HepG2 (cell line): Measurements from ENCODE around the gene CPE. TPM values are rescaled to one million over a fixed set of nuclear protein-coding genes. Genes with fewer than 3 reads are reported as not detected.

Source experiments
- CEBPB ChIP-seq: IDR thresholded peaks from 2 replicates; pipeline ENCODE4 v1.6.1; 2011; ENCODE audit warnings: low read depth, low read length, improper control_type of control experiment, borderline replicate concordance
- ELF3 ChIP-seq: IDR thresholded peaks from 2 replicates; pipeline ENCODE4 v1.6.1; 2016; ENCODE audit warnings: missing genetic modification reagents, missing compliant biosample characterization
- MIER3 ChIP-seq: IDR thresholded peaks from 2 replicates; pipeline ENCODE4 v1.6.1; 2016; ENCODE audit warnings: missing compliant biosample characterization, borderline replicate concordance
- NCOA5 ChIP-seq: sonication (generic); formaldehyde crosslinking; IDR thresholded peaks from 2 replicates; pipeline ENCODE4 v1.4.0; 2020; ENCODE audit warnings: missing genetic modification reagents
- NFYC ChIP-seq: IDR thresholded peaks from 2 replicates; pipeline ENCODE4 v1.6.1; 2016; ENCODE audit warnings: missing genetic modification reagents, missing compliant biosample characterization
- PLRG1 ChIP-seq: fragments of 450-650 bp; conservative IDR thresholded peaks from 2 replicates; pipeline ENCODE4 v1.6.1; 2016
- RCOR2 ChIP-seq: IDR thresholded peaks from 2 replicates; pipeline ENCODE4 v1.6.1; 2016; ENCODE audit warnings: missing biosample characterization, missing genetic modification reagents
- RXRB ChIP-seq: IDR thresholded peaks from 2 replicates; pipeline ENCODE4 v1.6.1; 2016; ENCODE audit warnings: borderline replicate concordance, missing genetic modification reagents, missing compliant biosample characterization
- SETDB1 ChIP-seq: sonication (generic); formaldehyde crosslinking; IDR thresholded peaks from 2 replicates; pipeline ENCODE4 v1.5.1; 2020; ENCODE audit warnings: missing genetic modification reagents, mild to moderate bottlenecking, borderline replicate concordance
- TOE1 ChIP-seq: sonication (generic); formaldehyde crosslinking; IDR thresholded peaks from 2 replicates; pipeline ENCODE4 v1.4.0; 2020; ENCODE audit warnings: mild to moderate bottlenecking, missing genetic modification reagents
- ZBTB20 ChIP-seq: sonication (generic); formaldehyde crosslinking; IDR thresholded peaks from 2 replicates; pipeline ENCODE4 v1.8.1; 2023; ENCODE audit warnings: missing genetic modification reagents, low read depth, mild to moderate bottlenecking, borderline replicate concordance
- ZNF747 ChIP-seq: sonication (generic); formaldehyde crosslinking; IDR thresholded peaks from 2 replicates; pipeline ENCODE4 v1.8.1; 2023; ENCODE audit warnings: missing genetic modification reagents, mild to moderate bottlenecking, borderline replicate concordance
- polyA plus RNA-seq, 8 experiments: library from polyadenylated mRNA; depleted of rRNA in 3 of 8; stranded (reverse) in 7 of 8; unstranded in 1 of 8; fragments of >200 nt; fragmentation: Illumina TruSeq in 4 of 8; extraction: Trizol in 4 of 8; gene quantifications; 2 replicates each; pipeline versions ENCODE4 v1.2.1 to v1.2.3, GENCODE V29; 2011 to 2016; ENCODE audit warnings: low read depth in 4 of 8, missing spikeins in 1 of 8, mixed read lengths in 1 of 8; ENCODE audit not compliant: insufficient read depth in 1 of 8
- total RNA-seq, 5 experiments: library from RNA; depleted of rRNA; stranded (reverse); fragments of >200 nt; fragmentation: Illumina TruSeq; extraction: Trizol; gene quantifications; 2 replicates each; pipeline ENCODE4 v1.2.3, GENCODE V29; 2016; ENCODE audit warnings: low read depth in 1 of 5
- TF ChIP-seq, protein P1 (sequence below): sonication (generic); formaldehyde crosslinking; IDR thresholded peaks from 2 replicates; pipeline ENCODE4 v1.5.0; 2020; ENCODE audit warnings: mild to moderate bottlenecking, missing genetic modification reagents, borderline replicate concordance
- TF ChIP-seq, protein P2 (sequence below): IDR thresholded peaks from 2 replicates; pipeline ENCODE4 v1.6.1; 2016
- TF ChIP-seq, protein P3 (sequence below): sonication (generic); formaldehyde crosslinking; IDR thresholded peaks from 2 replicates; pipeline ENCODE4 v1.4.0; 2020; ENCODE audit warnings: missing genetic modification reagents, borderline replicate concordance
- TF ChIP-seq, protein P4 (sequence below): sonication (generic); formaldehyde crosslinking; IDR thresholded peaks from 2 replicates; pipeline ENCODE4; 2020; ENCODE audit warnings: missing genetic modification reagents, mild to moderate bottlenecking, borderline replicate concordance

The CPE gene
- total and polyA plus RNA-seq, 2 of the 13 experiments (the other 11 are each of a cell fraction or from before 2014, with no cell fraction given) = 268 to 852 TPM

DNA sequence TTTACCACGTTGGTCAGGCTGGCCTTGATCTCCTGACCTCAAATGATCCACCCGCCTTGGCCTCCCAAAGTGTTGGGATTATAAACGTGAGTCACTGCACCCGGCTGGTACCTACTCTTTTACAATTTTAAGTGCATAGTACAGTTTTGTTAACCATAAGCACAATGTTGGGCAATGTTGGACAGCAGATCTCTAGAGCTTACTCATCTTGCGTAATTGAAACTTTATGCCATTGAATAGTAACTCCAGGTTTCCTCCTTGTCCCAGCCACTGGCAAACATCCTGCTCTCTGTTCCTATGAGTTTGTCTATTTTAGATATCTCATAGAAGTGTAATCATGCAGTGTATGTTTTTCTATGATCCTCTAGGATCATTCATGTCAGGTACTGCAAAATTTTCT is 9.3 kb upstream of the CPE start (continued):
- TF ChIP-seq, protein P1, sequence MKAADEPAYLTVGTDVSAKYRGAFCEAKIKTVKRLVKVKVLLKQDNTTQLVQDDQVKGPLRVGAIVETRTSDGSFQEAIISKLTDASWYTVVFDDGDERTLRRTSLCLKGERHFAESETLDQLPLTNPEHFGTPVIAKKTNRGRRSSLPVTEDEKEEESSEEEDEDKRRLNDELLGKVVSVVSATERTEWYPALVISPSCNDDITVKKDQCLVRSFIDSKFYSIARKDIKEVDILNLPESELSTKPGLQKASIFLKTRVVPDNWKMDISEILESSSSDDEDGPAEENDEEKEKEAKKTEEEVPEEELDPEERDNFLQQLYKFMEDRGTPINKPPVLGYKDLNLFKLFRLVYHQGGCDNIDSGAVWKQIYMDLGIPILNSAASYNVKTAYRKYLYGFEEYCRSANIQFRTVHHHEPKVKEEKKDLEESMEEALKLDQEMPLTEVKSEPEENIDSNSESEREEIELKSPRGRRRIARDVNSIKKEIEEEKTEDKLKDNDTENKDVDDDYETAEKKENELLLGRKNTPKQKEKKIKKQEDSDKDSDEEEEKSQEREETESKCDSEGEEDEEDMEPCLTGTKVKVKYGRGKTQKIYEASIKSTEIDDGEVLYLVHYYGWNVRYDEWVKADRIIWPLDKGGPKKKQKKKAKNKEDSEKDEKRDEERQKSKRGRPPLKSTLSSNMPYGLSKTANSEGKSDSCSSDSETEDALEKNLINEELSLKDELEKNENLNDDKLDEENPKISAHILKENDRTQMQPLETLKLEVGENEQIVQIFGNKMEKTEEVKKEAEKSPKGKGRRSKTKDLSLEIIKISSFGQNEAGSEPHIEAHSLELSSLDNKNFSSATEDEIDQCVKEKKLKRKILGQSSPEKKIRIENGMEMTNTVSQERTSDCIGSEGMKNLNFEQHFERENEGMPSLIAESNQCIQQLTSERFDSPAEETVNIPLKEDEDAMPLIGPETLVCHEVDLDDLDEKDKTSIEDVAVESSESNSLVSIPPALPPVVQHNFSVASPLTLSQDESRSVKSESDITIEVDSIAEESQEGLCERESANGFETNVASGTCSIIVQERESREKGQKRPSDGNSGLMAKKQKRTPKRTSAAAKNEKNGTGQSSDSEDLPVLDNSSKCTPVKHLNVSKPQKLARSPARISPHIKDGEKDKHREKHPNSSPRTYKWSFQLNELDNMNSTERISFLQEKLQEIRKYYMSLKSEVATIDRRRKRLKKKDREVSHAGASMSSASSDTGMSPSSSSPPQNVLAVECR (CRISPR knock-in tag) = peak; percentile 52; the same call in 1 of the 2 replicates
- TF ChIP-seq NCOA5 (no peak), CEBPB (peak; percentile 100), NFYC (CRISPR knock-in tag) (no peak), MIER3 (peak; percentile 76), ELF3 (CRISPR knock-in tag) (peak; percentile 95), ZNF747 (CRISPR knock-in tag) (peak; percentile 82), ZBTB20 (CRISPR knock-in tag) (peak; percentile 94; the same call in 1 of the 2 replicates), TOE1 (CRISPR knock-in tag) (0 out of 2 replicates have a peak, but pooled peaks have one; percentile 37), SETDB1 (CRISPR knock-in tag) (no peak), RXRB (peak; percentile 87), PLRG1 (no peak), RCOR2 (CRISPR knock-in tag) (peak; percentile 89; the same call in 1 of the 2 replicates)
- TF ChIP-seq, protein P2, sequence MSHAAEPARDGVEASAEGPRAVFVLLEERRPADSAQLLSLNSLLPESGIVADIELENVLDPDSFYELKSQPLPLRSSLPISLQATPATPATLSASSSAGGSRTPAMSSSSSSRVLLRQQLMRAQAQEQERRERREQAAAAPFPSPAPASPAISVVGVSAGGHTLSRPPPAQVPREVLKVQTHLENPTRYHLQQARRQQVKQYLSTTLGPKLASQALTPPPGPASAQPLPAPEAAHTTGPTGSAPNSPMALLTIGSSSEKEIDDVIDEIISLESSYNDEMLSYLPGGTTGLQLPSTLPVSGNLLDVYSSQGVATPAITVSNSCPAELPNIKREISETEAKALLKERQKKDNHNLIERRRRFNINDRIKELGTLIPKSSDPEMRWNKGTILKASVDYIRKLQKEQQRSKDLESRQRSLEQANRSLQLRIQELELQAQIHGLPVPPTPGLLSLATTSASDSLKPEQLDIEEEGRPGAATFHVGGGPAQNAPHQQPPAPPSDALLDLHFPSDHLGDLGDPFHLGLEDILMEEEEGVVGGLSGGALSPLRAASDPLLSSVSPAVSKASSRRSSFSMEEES (CRISPR knock-in tag) = peak; percentile 80
- TF ChIP-seq, protein P3, sequence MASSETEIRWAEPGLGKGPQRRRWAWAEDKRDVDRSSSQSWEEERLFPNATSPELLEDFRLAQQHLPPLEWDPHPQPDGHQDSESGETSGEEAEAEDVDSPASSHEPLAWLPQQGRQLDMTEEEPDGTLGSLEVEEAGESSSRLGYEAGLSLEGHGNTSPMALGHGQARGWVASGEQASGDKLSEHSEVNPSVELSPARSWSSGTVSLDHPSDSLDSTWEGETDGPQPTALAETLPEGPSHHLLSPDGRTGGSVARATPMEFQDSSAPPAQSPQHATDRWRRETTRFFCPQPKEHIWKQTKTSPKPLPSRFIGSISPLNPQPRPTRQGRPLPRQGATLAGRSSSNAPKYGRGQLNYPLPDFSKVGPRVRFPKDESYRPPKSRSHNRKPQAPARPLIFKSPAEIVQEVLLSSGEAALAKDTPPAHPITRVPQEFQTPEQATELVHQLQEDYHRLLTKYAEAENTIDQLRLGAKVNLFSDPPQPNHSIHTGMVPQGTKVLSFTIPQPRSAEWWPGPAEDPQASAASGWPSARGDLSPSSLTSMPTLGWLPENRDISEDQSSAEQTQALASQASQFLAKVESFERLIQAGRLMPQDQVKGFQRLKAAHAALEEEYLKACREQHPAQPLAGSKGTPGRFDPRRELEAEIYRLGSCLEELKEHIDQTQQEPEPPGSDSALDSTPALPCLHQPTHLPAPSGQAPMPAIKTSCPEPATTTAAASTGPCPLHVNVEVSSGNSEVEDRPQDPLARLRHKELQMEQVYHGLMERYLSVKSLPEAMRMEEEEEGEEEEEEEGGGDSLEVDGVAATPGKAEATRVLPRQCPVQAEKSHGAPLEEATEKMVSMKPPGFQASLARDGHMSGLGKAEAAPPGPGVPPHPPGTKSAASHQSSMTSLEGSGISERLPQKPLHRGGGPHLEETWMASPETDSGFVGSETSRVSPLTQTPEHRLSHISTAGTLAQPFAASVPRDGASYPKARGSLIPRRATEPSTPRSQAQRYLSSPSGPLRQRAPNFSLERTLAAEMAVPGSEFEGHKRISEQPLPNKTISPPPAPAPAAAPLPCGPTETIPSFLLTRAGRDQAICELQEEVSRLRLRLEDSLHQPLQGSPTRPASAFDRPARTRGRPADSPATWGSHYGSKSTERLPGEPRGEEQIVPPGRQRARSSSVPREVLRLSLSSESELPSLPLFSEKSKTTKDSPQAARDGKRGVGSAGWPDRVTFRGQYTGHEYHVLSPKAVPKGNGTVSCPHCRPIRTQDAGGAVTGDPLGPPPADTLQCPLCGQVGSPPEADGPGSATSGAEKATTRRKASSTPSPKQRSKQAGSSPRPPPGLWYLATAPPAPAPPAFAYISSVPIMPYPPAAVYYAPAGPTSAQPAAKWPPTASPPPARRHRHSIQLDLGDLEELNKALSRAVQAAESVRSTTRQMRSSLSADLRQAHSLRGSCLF (CRISPR knock-in tag) = no peak
- TF ChIP-seq, protein P4, sequence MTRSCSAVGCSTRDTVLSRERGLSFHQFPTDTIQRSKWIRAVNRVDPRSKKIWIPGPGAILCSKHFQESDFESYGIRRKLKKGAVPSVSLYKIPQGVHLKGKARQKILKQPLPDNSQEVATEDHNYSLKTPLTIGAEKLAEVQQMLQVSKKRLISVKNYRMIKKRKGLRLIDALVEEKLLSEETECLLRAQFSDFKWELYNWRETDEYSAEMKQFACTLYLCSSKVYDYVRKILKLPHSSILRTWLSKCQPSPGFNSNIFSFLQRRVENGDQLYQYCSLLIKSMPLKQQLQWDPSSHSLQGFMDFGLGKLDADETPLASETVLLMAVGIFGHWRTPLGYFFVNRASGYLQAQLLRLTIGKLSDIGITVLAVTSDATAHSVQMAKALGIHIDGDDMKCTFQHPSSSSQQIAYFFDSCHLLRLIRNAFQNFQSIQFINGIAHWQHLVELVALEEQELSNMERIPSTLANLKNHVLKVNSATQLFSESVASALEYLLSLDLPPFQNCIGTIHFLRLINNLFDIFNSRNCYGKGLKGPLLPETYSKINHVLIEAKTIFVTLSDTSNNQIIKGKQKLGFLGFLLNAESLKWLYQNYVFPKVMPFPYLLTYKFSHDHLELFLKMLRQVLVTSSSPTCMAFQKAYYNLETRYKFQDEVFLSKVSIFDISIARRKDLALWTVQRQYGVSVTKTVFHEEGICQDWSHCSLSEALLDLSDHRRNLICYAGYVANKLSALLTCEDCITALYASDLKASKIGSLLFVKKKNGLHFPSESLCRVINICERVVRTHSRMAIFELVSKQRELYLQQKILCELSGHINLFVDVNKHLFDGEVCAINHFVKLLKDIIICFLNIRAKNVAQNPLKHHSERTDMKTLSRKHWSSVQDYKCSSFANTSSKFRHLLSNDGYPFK (CRISPR knock-in tag) = no peak
